ENCODE measurements around the gene TENM3.

The TENM3 gene

GRCh38 chr4:182268966-182269365 lies 25.8 kb downstream of the TENM3 start:
- Histone ChIP-seq H3K9ac (ENCODE audit: low read depth, low read length) (no peak overlapping the region), H3K4me2 (ENCODE audit: insufficient read depth, low read length) (no peak overlapping the region), H3K27ac (ENCODE audit: low read length) (no peak overlapping the region), H4K20me1 (ENCODE audit: insufficient read depth, low read length) (no peaks in the 10 kb centered on the region), H3K4me3 (ENCODE audit: low read depth in 1 of 2, low read length in 2 of 2) (no peak overlapping the region), H3K79me2 (ENCODE audit: insufficient read depth, low read length) (no peaks in the 10 kb centered on the region), H3K9me3 (ENCODE audit: insufficient read depth, low read length, severe bottlenecking) (no peaks in the 10 kb centered on the region), H2AFZ (ENCODE audit: low read depth, low read length) (no peak overlapping the region), H3K4me1 (ENCODE audit: insufficient read depth, low read length) (no peaks in the 10 kb centered on the region), H3K27me3 (ENCODE audit: insufficient read depth, low read length, poor library complexity) (no peaks in the 10 kb centered on the region), H3K36me3 (ENCODE audit: insufficient read depth, low read length) (no peaks in the 10 kb centered on the region)
- DNase-seq (no peak), ATAC-seq (ENCODE audit: insufficient read depth, low read depth) (no peak)
- TF ChIP-seq, protein P1, sequence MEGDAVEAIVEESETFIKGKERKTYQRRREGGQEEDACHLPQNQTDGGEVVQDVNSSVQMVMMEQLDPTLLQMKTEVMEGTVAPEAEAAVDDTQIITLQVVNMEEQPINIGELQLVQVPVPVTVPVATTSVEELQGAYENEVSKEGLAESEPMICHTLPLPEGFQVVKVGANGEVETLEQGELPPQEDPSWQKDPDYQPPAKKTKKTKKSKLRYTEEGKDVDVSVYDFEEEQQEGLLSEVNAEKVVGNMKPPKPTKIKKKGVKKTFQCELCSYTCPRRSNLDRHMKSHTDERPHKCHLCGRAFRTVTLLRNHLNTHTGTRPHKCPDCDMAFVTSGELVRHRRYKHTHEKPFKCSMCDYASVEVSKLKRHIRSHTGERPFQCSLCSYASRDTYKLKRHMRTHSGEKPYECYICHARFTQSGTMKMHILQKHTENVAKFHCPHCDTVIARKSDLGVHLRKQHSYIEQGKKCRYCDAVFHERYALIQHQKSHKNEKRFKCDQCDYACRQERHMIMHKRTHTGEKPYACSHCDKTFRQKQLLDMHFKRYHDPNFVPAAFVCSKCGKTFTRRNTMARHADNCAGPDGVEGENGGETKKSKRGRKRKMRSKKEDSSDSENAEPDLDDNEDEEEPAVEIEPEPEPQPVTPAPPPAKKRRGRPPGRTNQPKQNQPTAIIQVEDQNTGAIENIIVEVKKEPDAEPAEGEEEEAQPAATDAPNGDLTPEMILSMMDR (IDR thresholded peaks at IDR 0.05; ENCODE audit: borderline replicate concordance, extremely low read depth, low read length, poor library complexity, severe bottlenecking) = no peak

DNA sequence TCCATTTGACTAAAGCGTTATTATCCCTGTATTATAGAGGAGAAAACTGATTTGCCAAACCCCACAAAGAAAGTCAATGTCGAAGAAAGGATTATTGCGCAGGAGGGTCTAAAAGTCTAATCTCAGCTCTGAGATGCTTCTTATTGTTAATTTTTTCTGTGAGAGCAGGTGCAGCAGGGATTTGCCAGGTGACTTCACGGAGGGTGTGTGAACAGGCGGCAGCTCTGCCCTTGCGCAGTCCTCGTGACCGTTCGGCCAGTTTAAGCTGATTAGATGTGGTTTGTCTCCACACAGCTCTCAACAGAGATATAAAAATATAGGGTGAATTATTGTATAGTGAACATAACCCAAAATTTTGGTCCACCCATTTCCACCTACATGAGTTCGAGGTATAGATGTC lies 28.5 kb downstream of the TENM3 start:
- no peak for TF ChIP-seq EZH2 (IDR thresholded peaks at IDR 0.05; ENCODE audit: borderline replicate concordance, low read depth, low read length, severe bottlenecking)
- TF ChIP-seq, protein P1 (IDR thresholded peaks at IDR 0.05; ENCODE audit: borderline replicate concordance, extremely low read depth, low read length, poor library complexity, severe bottlenecking) = no peak
- Histone ChIP-seq H3K4me1 (ENCODE audit: insufficient read depth, low read length) (no peaks in the 10 kb centered on the region), H2AFZ (ENCODE audit: low read depth, low read length) (no peak overlapping the region), H3K27me3 (ENCODE audit: insufficient read depth, low read length, poor library complexity) (no peaks in the 10 kb centered on the region), H3K79me2 (ENCODE audit: insufficient read depth, low read length) (no peaks in the 10 kb centered on the region), H3K27ac (ENCODE audit: low read length) (no peak overlapping the region), H3K36me3 (ENCODE audit: insufficient read depth, low read length) (no peaks in the 10 kb centered on the region), H3K4me3 (ENCODE audit: low read depth in 1 of 2, low read length in 2 of 2) (no peak overlapping the region), H3K9me3 (ENCODE audit: insufficient read depth, low read length, severe bottlenecking) (no peaks in the 10 kb centered on the region), H3K9ac (ENCODE audit: low read depth, low read length) (no peak overlapping the region), H3K4me2 (ENCODE audit: insufficient read depth, low read length) (no peak overlapping the region), H4K20me1 (ENCODE audit: insufficient read depth, low read length) (no peaks in the 10 kb centered on the region)
- ATAC-seq (ENCODE audit: insufficient read depth, low read depth) (no peak), DNase-seq (no peak)

GRCh38 chr4:182272151-182272550 lies 28.9 kb downstream of the TENM3 start:
- DNase-seq (no peak), ATAC-seq (ENCODE audit: insufficient read depth, low read depth) (no peak)
- Histone ChIP-seq H3K27ac (ENCODE audit: low read length) (no peak overlapping the region), H3K9ac (ENCODE audit: low read depth, low read length) (no peak overlapping the region), H3K4me3 (ENCODE audit: low read depth in 1 of 2, low read length in 2 of 2) (no peak overlapping the region), H2AFZ (ENCODE audit: low read depth, low read length) (no peak overlapping the region), H4K20me1 (ENCODE audit: insufficient read depth, low read length) (no peaks in the 10 kb centered on the region), H3K4me1 (ENCODE audit: insufficient read depth, low read length) (no peaks in the 10 kb centered on the region), H3K9me3 (ENCODE audit: insufficient read depth, low read length, severe bottlenecking) (no peaks in the 10 kb centered on the region), H3K36me3 (ENCODE audit: insufficient read depth, low read length) (no peaks in the 10 kb centered on the region), H3K79me2 (ENCODE audit: insufficient read depth, low read length) (no peaks in the 10 kb centered on the region), H3K4me2 (ENCODE audit: insufficient read depth, low read length) (no peak overlapping the region), H3K27me3 (ENCODE audit: insufficient read depth, low read length, poor library complexity) (no peaks in the 10 kb centered on the region)
- TF ChIP-seq EZH2 (IDR thresholded peaks at IDR 0.05; ENCODE audit: borderline replicate concordance, low read depth, low read length, severe bottlenecking) = no peak
- TF ChIP-seq, protein P1 (IDR thresholded peaks at IDR 0.05; ENCODE audit: borderline replicate concordance, extremely low read depth, low read length, poor library complexity, severe bottlenecking) = no peak
